Nephron (organoid): ENCODE measurements around the gene HPCAL1.

Source experiments
- H3K27ac Mint-ChIP-seq, 3 experiments: 2 replicates each; pipeline ENCODE4 v1.8.0; 2020; ENCODE audit warnings: mixed read lengths in 3 of 3, mild to moderate bottlenecking in 2 of 3, moderate library complexity in 1 of 3
- H3K27me3 Mint-ChIP-seq: 2 replicates; pipeline ENCODE4 v1.8.0; 2021; ENCODE audit warnings: low read depth, mild to moderate bottlenecking, moderate library complexity, mixed read lengths
- H3K36me3 Mint-ChIP-seq: 2 replicates; pipeline ENCODE4 v1.8.0; 2020; ENCODE audit warnings: low read depth, mixed read lengths
- H3K4me1 Mint-ChIP-seq: 2 replicates; pipeline ENCODE4 v1.8.0; 2020; ENCODE audit warnings: mixed read lengths
- H3K4me3 Mint-ChIP-seq, 3 experiments: 2 replicates each; pipeline ENCODE4 v1.8.0; 2020; ENCODE audit warnings: mild to moderate bottlenecking in 3 of 3, mixed read lengths in 3 of 3, moderate library complexity in 2 of 3
- H3K9me3 Mint-ChIP-seq: 2 replicates; pipeline ENCODE4 v1.8.0; 2020; ENCODE audit warnings: mixed read lengths
- TF ChIP-seq, protein P1 (sequence below), 3 experiments: fragments of 200-600 bp; sonication (generic); IDR thresholded peaks; one replicate each; pipeline ENCODE4 v1.5.0; 2021; ENCODE audit warnings: antibody characterized with exemption in 3 of 3; ENCODE audit not compliant: unreplicated experiment in 3 of 3

Gene HPCAL1

GRCh38 chr2:10431797-10432196 lies 129.1 kb downstream of the HPCAL1 start:
- Mint-ChIP-seq H3K27ac (no peak overlapping the region), H3K36me3 (no peaks in the 10 kb centered on the region), H3K27me3 (peaks cover 22% of the 10 kb centered on the region), H3K9me3 (no peaks in the 10 kb centered on the region), H3K4me3 (peak overlapping the region in 2 of 3 experiments; percentile 55 to 57), H3K4me1 (peaks cover 14% of the 10 kb centered on the region)
- TF ChIP-seq, protein P1, sequence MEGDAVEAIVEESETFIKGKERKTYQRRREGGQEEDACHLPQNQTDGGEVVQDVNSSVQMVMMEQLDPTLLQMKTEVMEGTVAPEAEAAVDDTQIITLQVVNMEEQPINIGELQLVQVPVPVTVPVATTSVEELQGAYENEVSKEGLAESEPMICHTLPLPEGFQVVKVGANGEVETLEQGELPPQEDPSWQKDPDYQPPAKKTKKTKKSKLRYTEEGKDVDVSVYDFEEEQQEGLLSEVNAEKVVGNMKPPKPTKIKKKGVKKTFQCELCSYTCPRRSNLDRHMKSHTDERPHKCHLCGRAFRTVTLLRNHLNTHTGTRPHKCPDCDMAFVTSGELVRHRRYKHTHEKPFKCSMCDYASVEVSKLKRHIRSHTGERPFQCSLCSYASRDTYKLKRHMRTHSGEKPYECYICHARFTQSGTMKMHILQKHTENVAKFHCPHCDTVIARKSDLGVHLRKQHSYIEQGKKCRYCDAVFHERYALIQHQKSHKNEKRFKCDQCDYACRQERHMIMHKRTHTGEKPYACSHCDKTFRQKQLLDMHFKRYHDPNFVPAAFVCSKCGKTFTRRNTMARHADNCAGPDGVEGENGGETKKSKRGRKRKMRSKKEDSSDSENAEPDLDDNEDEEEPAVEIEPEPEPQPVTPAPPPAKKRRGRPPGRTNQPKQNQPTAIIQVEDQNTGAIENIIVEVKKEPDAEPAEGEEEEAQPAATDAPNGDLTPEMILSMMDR (IDR thresholded peaks at IDR 0.05; ENCODE audit: unreplicated experiment in 3 of 3): no peak

GRCh38 chr2:10432311-10433181 lies 129.8 kb downstream of the HPCAL1 start:
- Mint-ChIP-seq H3K27ac (no peak overlapping the region), H3K36me3 (no peaks in the 10 kb centered on the region), H3K9me3 (no peaks in the 10 kb centered on the region), H3K4me3 (peak overlapping the region in 1 of 3 experiments; percentile 57), H3K4me1 (peaks cover 9% of the 10 kb centered on the region), H3K27me3 (peaks cover 18% of the 10 kb centered on the region)
- TF ChIP-seq, protein P1 (IDR thresholded peaks at IDR 0.05; ENCODE audit: unreplicated experiment in 3 of 3): no peak

DNA sequence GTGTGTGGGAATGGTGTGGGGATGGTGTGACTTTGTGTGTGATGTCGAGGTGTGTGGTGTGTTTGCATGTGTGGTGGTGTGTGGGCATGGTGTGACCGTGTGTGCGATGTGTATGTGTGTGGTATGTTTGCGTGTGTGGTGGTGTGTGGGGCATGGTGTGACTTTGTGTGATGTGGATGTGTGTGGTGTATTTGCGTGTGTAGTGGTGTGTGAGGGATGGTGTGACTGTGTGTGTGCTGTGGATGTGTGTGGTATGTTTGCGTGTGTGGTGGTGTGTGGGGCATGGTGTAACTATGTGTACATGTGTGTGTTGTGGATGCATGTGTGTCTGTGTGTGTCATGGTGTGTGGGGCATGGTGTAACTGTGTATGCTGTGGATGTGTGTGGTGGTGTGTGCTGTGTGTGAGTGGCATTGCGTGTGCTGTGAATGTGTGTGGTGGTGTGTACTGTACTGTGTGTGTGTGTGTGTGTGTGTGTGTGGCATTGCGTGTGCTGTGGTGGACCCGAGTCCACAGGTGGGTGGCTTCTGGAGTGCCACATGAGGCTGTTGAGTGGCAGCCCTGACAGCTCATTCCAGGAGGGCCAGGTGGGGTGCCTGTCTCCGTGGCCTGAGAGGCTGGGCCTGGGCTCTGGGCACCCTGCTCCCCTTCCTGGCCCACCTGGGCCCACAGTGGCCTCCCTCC lies 130.7 kb downstream of the HPCAL1 start:
- TF ChIP-seq, protein P1 (IDR thresholded peaks at IDR 0.05; ENCODE audit: unreplicated experiment in 3 of 3): no peak
- Mint-ChIP-seq H3K27ac (peak overlapping the region in 1 of 3 experiments; percentile 44), H3K9me3 (no peaks in the 10 kb centered on the region), H3K4me3 (peak overlapping the region in 2 of 3 experiments; percentile 0 to 26), H3K4me1 (peaks cover 5% of the 10 kb centered on the region), H3K36me3 (no peaks in the 10 kb centered on the region), H3K27me3 (peaks cover 16% of the 10 kb centered on the region)

GRCh38 chr2:10433947-10434885 lies 131.5 kb downstream of the HPCAL1 start:
- TF ChIP-seq, protein P1 (IDR thresholded peaks at IDR 0.05; ENCODE audit: unreplicated experiment in 3 of 3): no peak
- Mint-ChIP-seq H3K4me1 (peaks cover 5% of the 10 kb centered on the region), H3K27ac (no peak overlapping the region), H3K27me3 (peaks cover 16% of the 10 kb centered on the region), H3K9me3 (no peaks in the 10 kb centered on the region), H3K36me3 (no peaks in the 10 kb centered on the region), H3K4me3 (no peak overlapping the region)

GRCh38 chr2:10434886-10435819 lies 132.4 kb downstream of the HPCAL1 start:
- Mint-ChIP-seq H3K36me3 (peaks cover 7% of the 10 kb centered on the region), H3K27ac (peak overlapping the region in 2 of 3 experiments; percentile 48 to 50), H3K4me3 (peak overlapping the region in 2 of 3 experiments; percentile 31 to 39), H3K27me3 (peaks cover 16% of the 10 kb centered on the region), H3K9me3 (no peaks in the 10 kb centered on the region), H3K4me1 (peaks cover 5% of the 10 kb centered on the region)
- TF ChIP-seq, protein P1 (IDR thresholded peaks at IDR 0.05; ENCODE audit: unreplicated experiment in 3 of 3): peak; percentile 90 to 97 (median 94)
